Activated B cell treated with CpG ODN at 0.5 μM for 24 hours (primary cell): ENCODE data around the gene PAQR4. TPM values are rescaled to one million over a fixed set of nuclear protein-coding genes. Genes with fewer than 3 reads are reported as not detected.

ENCODE experiments used
- ATAC-seq: fragments of 200-7000 bp; cut with Tn5 transposase; one replicate; pipeline ENCODE4 v1.10.0; 2021; ENCODE audit warnings: low read depth, mild to moderate bottlenecking, moderate library complexity
- CTCF ChIA-PET: fragments of 350-600 bp; sonication (Branson Sonifier 250); formaldehyde crosslinking; loops from one replicate; lab custom pipeline; 2021; ENCODE audit warnings: antibody characterized with exemption; lab: Charles Lee
- POLR2A ChIA-PET: fragments of 350-600 bp; sonication (Branson Sonifier 250); formaldehyde crosslinking; loops from one replicate; lab custom pipeline; 2021; ENCODE audit warnings: antibody characterized with exemption; lab: Charles Lee
- DNase-seq: peaks from one replicate; pipeline ENCODE4 v3.0.0; 2022
- H3K27ac Mint-ChIP-seq: one replicate; pipeline ENCODE4 v1.8.0; 2020; ENCODE audit warnings: mixed read lengths
- H3K27me3 Mint-ChIP-seq: one replicate; pipeline ENCODE4 v1.8.0; 2021; ENCODE audit warnings: mixed read lengths
- H3K36me3 Mint-ChIP-seq: one replicate; pipeline ENCODE4 v1.8.0; 2021; ENCODE audit warnings: low read depth, mixed read lengths
- H3K4me1 Mint-ChIP-seq: one replicate; pipeline ENCODE4 v1.8.0; 2021; ENCODE audit warnings: mixed read lengths
- H3K4me3 Mint-ChIP-seq: one replicate; pipeline ENCODE4 v1.8.0; 2020; ENCODE audit warnings: mild to moderate bottlenecking, mixed read lengths
- H3K9me3 Mint-ChIP-seq: one replicate; pipeline ENCODE4 v1.8.0; 2020; ENCODE audit warnings: mixed read lengths
- CTCF ChIP-seq: fragments of 200-600 bp; IDR thresholded peaks from one replicate; pipeline ENCODE4 v1.8.0; 2022; ENCODE audit warnings: antibody characterized with exemption, mild to moderate bottlenecking
- intact Hi-C: fragments of 100-400 bp; cut with micrococcal nuclease; formaldehyde crosslinking; loops from one replicate; pipeline ENCODE4 v1.15.1; 2024
- total RNA-seq: library from RNA; stranded (reverse); gene quantifications from 2 replicates; pipeline ENCODE4 v1.2.3, GENCODE V29; 2022

PAQR4 gene
- 2.4 and 2.7 TPM in 2 replicates for total RNA-seq

DNA sequence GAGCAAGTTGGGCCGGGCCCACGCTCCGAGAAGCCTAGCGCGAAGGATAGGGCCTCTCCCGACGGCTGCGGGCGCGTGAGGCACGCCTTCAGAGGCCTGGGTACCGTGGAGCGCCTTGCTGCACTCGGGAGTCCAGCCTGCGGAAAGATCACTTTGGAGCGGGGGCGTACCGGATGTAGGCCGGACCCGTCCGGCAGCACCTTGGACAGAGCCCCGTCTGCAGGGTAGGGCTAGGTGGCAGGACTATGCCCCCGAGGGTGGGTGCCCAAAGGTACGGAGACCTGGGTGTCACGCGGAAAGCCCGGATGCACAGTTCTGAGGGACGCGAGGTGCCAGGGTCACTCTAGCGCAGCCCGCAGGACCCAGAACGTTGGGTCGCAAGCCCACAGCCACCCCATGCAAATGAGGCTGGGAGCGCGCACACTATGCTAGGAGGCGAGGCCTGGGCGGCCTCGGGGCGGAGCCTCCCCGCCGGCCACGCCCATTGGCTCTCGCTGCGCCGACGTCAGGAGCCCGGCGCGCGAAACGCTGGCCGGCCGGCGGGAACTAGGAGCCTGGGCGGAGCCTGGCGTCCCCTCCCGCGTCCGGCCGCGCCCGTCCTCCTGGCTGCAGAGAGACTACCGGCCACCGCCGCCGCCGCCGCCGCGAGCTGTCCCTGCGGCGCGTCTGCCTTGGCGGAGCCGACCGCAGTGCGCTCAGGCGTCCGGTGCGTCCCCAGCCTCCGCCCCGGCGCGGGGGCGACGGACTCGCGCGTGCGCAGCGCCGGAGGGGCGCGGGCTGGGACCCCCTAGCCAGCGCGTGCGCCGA, at the start of gene PAQR4:
Gene PAQR4, plus strand, starts transcription at position 611 of the 807 bp plus-strand sequence. CDS start 327 bp downstream, outside the sequence.
- Mint-ChIP-seq H3K27me3 (peaks cover 12% of the 10 kb centered on the region), H3K4me3 (peak within 1 kb of the TSS; percentile 77), H3K36me3 (no peaks in the 10 kb centered on the region), H3K27ac (peak within 1 kb of the TSS; percentile 18), H3K9me3 (no peaks in the 10 kb centered on the region), H3K4me1 (peaks cover 24% of the 10 kb centered on the region)
- ChIA-PET POLR2A (interaction anchor here (1.0 to 1.8 kb wide), 3 partner anchors 11 to 12 kb away, joined by 3 to 10 read pairs (median 4); partner anchors contain the start of gene PKMYT1), CTCF (no interaction called here)
- intact Hi-C loops: loop anchor here (1.0 to 2.0 kb wide), 3 partner anchors 11 to 55 kb away; partner anchors contain the start of genes PKMYT1, THOC6 and TNFRSF12A
- ATAC-seq: peak; percentile 80
- no peak for TF ChIP-seq CTCF
- DNase-seq: peak; percentile 86

DNA sequence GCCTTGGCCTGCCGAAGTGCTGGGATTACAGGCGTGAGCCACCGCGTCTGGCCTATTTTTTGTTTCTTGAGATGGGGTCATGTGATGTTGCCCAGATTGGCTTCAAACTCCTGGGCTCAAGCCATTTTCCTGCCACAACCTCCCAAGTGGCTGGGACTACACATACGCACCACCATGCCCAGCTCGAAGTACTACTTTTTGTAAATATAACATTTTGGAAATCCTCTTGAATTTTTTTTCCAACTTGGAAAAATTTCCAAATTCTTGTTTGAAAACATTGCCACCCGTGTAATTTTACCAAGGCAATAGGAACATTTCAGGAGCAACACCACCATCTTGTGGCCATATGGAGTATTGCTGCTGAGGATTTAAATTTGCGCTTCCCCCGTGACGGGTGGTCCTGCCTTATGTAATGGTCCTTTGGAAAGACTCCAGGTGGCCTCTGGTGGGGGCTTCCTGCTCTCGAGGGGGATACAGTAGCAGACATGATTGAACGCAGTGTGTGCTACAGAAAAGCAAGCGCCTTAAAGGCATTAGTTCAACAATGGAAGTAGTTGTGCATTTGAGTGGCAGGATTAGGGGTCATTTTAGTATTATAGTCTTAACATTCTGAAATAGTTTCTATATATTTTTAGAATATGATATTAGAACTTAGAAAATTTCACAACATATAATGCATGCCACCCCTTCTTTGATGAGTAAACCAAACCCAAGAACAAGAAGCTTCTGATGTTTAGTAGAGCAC, 49.5 kb upstream of the PAQR4 start:
- TF ChIP-seq CTCF: peak; percentile 89
- ATAC-seq: peak; percentile 80
- no peak overlapping the region for H3K27ac Mint-ChIP-seq
- H3K4me3 Mint-ChIP-seq: no peak overlapping the region
- ChIA-PET CTCF (interaction anchor here (0.7 to 2.6 kb wide), 12 partner anchors 8 to 98 kb away, joined by 3 to 12 read pairs (median 4); partner anchors contain the start of genes FLYWCH1 and FLYWCH2), POLR2A (interaction anchor here (0.7 kb wide), 1 partner anchor 270 kb away, joined by 4 read pairs; no protein-coding TSS in a partner anchor)
- intact Hi-C loops: loop anchor here (1.0 to 10.0 kb wide), 4 partner anchors 15 to 165 kb away; partner anchors contain the start of gene SRRM2
- no peaks in the 10 kb centered on the region for H3K9me3 Mint-ChIP-seq
- no peak for DNase-seq
- peaks cover 4% of the 10 kb centered on the region for H3K4me1 Mint-ChIP-seq
- H3K36me3 Mint-ChIP-seq: peaks cover 34% of the 10 kb centered on the region
- H3K27me3 Mint-ChIP-seq: no peaks in the 10 kb centered on the region

- intact Hi-C loops: no loop called here
- H3K4me3 Mint-ChIP-seq: no peak overlapping the region
- no peak for DNase-seq
- no peak overlapping the region for H3K27ac Mint-ChIP-seq
- ChIA-PET POLR2A (no interaction called here), CTCF (interaction anchor here (1.1 kb wide), 1 partner anchor 48 kb away, joined by 4 read pairs; no protein-coding TSS in a partner anchor)
- peaks cover 19% of the 10 kb centered on the region for H3K36me3 Mint-ChIP-seq
- no peaks in the 10 kb centered on the region for H3K9me3 Mint-ChIP-seq
- no peak for TF ChIP-seq CTCF
- H3K4me1 Mint-ChIP-seq: peaks cover 14% of the 10 kb centered on the region
- ATAC-seq: no peak
- no peaks in the 10 kb centered on the region for H3K27me3 Mint-ChIP-seq
Measured at GRCh38 chr16:2923481-2923880, 45.7 kb upstream of the PAQR4 start.

DNA sequence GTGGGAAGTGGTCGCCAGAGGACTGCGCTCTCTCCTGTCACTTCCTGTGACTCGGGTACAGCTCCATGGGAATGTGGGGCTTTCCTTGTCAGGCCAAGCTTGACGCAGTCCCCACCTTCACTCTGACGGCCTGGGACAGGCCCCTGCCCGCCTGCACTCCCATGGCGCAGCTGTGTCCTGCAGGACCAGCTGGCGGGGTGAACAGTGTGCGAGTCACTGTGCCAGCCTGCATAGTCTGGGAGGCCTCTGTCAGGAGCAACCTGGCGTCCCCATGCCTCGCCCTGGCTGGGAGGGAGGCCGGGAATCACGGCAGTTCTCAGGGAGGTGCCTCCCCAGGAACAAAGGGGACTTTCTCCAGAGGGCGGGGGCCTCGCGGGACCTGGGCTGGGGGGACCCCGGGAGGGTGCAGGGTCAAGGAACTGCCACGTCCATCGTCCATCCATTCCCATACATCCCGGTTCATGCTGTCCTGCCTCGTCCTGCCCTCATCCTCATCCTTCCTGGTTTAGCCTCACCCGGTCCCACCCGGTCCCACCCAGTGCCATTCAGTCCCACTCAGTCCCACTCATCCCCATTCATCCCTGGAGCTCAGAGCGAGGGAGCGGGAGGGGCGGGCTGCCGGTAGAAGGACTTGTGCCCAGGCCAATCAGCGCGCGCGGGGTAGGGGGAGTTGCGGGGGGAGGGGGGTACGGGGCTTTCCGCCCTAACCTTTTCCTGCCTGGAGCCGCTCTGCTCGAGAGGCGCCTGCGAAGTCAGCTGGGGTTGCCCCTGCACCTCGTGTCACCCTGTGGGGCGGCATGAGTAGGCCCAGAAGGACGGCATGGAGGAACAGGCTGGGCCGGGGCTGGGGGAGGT, 44.0 kb upstream of the PAQR4 start:
- H3K9me3 Mint-ChIP-seq: no peaks in the 10 kb centered on the region

More for the DNA sequence above, 44.0 kb upstream of the PAQR4 start:
- Mint-ChIP-seq H3K36me3 (peaks cover 11% of the 10 kb centered on the region), H3K4me1 (peaks cover 10% of the 10 kb centered on the region), H3K27ac (no peak overlapping the region), H3K4me3 (no peak overlapping the region), H3K27me3 (no peaks in the 10 kb centered on the region)
- ChIA-PET CTCF (no interaction called here), POLR2A (no interaction called here)
- DNase-seq (no peak), ATAC-seq (no peak)
- intact Hi-C loops: loop anchor here (5.0 kb wide), 1 partner anchor 37 kb away; the partner anchor contains the start of gene KREMEN2
- no peak for TF ChIP-seq CTCF
